ENCODE data around the gene PTCD1.

- no peak for TF ChIP-seq POLR2A (IDR thresholded peaks at IDR 0.05)
- TF ChIP-seq CTCF (IDR thresholded peaks at IDR 0.05): no peak
Observed at GRCh38 chr7:99451936-99452335, 13.3 kb upstream of the PTCD1 start.

Data from breast epithelium (tissue), 3 donors.